Measurements from ENCODE around the gene PLPP1. TPM values are rescaled to one million over a fixed set of nuclear protein-coding genes. Genes with fewer than 3 reads are reported as not detected.
A peak's percentile ranks its signal among the peaks of the same experiment; 100 is the strongest.

PLPP1 gene
- total and polyA plus RNA-seq, 3 donors from 2014 or later = 64.7 to 111 (median 66.7) TPM

DNA sequence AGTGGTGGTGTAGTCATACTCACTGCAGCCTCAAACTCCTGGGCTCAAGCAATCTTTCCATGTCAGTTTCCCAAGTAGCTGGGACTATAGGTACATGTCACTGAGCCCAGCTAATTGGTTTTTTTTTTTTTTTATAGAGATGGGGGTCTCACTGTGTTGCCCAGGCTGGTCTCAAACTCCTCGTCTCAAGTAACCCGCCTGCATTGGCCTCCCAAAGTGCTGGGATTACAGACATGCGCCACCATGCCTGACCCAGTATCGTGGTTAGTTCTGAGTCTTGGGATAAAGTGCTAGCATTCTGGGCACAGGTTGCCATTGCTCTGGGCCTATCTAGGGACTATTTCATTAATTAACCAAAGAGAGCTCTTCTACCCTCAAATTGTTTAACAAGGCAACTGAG is 108.3 kb downstream of the PLPP1 start:
- Histone ChIP-seq H3K4me3 (no peak overlapping the region), H3K27ac (no peak overlapping the region), H3K27me3 (no peaks in the 10 kb centered on the region), H3K36me3 (ENCODE audit: low read depth, missing control alignments) (no peaks in the 10 kb centered on the region), H3K4me1 (peaks cover 13% of the 10 kb centered on the region), H3K9me3 (no peaks in the 10 kb centered on the region)
- intact Hi-C loops (cut with DNase I; ENCODE audit: low total_unique reads) = no loop called here
- no peak for DNase-seq
- TF ChIP-seq CTCF (IDR thresholded peaks at IDR 0.05) (no peak), POLR2A (IDR thresholded peaks at IDR 0.05) (no peak)
- 94 to 96% methylated on average over 4 of the region's 4 CpGs for WGBS, 2 donors

DNA sequence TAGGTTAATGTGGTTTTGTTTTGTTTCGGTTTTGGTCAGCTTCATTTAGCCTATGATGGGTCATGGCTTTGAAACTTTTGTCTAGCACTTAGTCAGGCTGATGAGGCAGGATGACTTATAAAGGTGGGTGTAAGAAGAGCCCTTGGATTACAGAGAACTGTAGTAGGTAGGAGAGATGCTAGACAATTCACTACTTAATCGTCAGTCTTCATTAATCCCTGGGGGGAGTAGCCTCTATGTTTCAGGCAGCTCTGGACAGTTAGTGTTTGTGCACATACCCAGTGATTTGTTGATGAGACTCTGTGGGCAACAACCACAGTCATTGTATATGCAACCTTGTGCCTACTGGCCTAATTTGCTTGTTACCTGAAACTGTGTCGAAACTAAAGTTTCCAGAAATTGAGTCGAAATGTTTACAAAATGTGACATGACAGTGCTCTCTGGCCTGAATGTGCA is 113.7 kb downstream of the PLPP1 start:
- no peak for DNase-seq
- peak overlapping the region; percentile 14 to 57 for H3K27ac ChIP-seq
- no peaks in the 10 kb centered on the region for H3K9me3 ChIP-seq
- 77 to 84% methylated on average over 4 of the region's 4 CpGs for WGBS, 2 donors
- intact Hi-C loops (cut with DNase I; ENCODE audit: low total_unique reads) = no loop called here
- H3K4me1 ChIP-seq = peaks cover 25% of the 10 kb centered on the region
- no peak for TF ChIP-seq CTCF (IDR thresholded peaks at IDR 0.05)
- no peak for TF ChIP-seq POLR2A (IDR thresholded peaks at IDR 0.05)
- H3K36me3 ChIP-seq (ENCODE audit: low read depth, missing control alignments) = no peaks in the 10 kb centered on the region
- no peak overlapping the region for H3K4me3 ChIP-seq
- H3K27me3 ChIP-seq = no peaks in the 10 kb centered on the region

- Histone ChIP-seq H3K27ac (peak overlapping the region in 1 of 2 donors; percentile 1), H3K27me3 (no peaks in the 10 kb centered on the region), H3K9me3 (no peaks in the 10 kb centered on the region), H3K36me3 (ENCODE audit: low read depth, missing control alignments) (no peaks in the 10 kb centered on the region), H3K4me3 (no peak overlapping the region), H3K4me1 (peaks cover 25% of the 10 kb centered on the region)
- intact Hi-C loops (cut with DNase I; ENCODE audit: low total_unique reads) = no loop called here
- no peak for DNase-seq
- TF ChIP-seq CTCF (IDR thresholded peaks at IDR 0.05) = no peak
- no peak for TF ChIP-seq POLR2A (IDR thresholded peaks at IDR 0.05)
Observed at GRCh38 chr5:55418994-55419968, 115.5 kb downstream of the PLPP1 start.

DNA sequence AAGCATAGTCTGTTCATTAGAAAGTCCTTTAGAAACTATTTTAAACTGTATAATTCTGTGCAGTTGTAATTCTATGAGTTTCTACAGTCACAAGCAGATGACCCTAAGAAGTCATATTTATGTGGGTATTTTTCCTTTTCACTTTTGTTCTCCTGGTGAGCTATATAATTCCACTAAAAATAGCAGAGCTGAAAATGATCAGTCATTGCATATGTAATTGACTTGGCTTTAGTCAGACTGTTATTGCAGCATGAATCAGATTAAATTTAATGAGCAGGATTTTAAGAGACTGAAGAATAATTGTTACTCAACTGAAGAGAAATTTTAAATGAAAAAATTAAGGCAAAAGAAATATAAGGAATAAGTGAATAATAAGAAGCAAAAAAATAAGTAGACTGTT is 118.5 kb downstream of the PLPP1 start:
- no peak overlapping the region for H3K4me3 ChIP-seq
- intact Hi-C loops (cut with DNase I; ENCODE audit: low total_unique reads) = no loop called here
- no peak overlapping the region for H3K27ac ChIP-seq
- TF ChIP-seq CTCF (IDR thresholded peaks at IDR 0.05) = no peak
- TF ChIP-seq POLR2A (IDR thresholded peaks at IDR 0.05) = no peak
- H3K9me3 ChIP-seq = no peaks in the 10 kb centered on the region
- peaks cover 10% of the 10 kb centered on the region for H3K4me1 ChIP-seq
- H3K36me3 ChIP-seq (ENCODE audit: low read depth, missing control alignments) = no peaks in the 10 kb centered on the region
- no peak for DNase-seq
- H3K27me3 ChIP-seq = no peaks in the 10 kb centered on the region

DNA sequence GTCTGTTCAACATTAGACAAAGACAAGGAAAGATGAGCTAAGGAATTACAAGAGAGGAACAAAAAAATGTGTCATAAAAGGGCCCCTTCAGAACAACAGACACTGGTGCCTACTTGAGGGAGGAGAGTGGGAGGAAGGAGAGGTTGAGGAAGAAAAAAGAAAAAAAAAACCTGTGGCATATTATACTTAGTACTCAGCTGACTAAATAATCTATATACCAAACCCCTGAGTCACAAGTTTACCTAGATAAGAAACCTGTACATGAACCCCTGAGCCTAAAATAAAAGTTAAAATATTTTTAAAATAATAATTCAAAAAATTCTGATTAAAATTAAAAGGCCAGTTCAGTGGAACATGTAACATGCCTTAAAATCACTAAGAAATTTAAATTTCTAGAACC is 119.7 kb downstream of the PLPP1 start:
- H3K27me3 ChIP-seq = no peaks in the 10 kb centered on the region
- no peaks in the 10 kb centered on the region for H3K9me3 ChIP-seq
- no peaks in the 10 kb centered on the region for H3K36me3 ChIP-seq (ENCODE audit: low read depth, missing control alignments)
- intact Hi-C loops (cut with DNase I; ENCODE audit: low total_unique reads) = no loop called here
- peaks cover 6% of the 10 kb centered on the region for H3K4me1 ChIP-seq
- H3K4me3 ChIP-seq = no peak overlapping the region
- no peak overlapping the region for H3K27ac ChIP-seq
- no peak for DNase-seq
- TF ChIP-seq CTCF (IDR thresholded peaks at IDR 0.05) = no peak
- TF ChIP-seq POLR2A (IDR thresholded peaks at IDR 0.05) = no peak

Measured in testis (tissue), 3 donors.